HG03460 (cell line): ENCODE data around the gene AKAP9.
A peak's percentile ranks its signal among the peaks of the same experiment; 100 is the strongest.
"Not testable (repeated sequence)": the region's sequence is repeated elsewhere in the genome, so short reads cannot be mapped to it uniquely, and the experiment has no call there.

Source experiments
- ATAC-seq: cut with Tn5 transposase; IDR thresholded peaks from one replicate; pipeline ENCODE4 v1.9.1; 2021; ENCODE audit not compliant: unreplicated experiment

The AKAP9 gene

DNA sequence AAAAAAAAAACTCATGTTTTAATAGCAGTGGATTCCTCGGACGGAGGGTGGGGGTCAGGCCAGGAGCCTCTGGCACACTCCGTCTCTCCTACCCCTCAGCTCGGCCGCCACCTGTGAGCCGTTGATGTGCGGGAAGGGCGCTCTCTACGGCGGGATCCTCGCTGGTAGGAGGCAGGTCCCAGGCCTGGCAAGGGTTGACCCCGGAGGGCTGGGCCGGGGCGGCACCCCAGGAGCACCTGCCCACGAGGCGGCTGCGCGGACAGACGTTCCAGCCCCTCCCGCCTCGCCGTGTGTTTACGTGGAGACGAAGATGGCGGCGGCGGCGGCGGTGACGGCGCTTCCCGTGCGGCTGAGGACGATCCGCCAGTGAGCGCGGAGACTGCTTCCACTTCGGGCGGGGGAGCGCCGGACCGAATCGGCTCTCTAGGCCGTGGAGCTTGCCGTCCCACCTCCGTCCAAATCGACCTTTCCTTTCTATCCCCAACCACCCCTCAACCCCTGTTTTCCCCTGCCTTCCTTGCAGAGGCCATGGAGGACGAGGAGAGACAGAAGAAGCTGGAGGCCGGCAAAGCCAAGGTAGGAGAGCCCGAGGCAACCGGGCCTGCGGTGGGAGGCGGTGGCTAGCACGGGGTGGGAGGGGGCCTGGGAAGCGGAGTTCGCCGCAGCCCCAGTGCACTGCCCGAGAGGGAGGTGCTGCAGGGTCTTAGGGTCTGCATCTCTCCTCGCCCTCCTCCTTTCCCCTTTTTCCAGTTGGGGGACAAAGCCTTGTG lies at the start of gene AKAP9:
AKAP9 (plus strand) TSS at position 291 of the 770 bp plus-strand sequence; CDS start at position 529, 238 bp downstream.
- ATAC-seq: peak; percentile 92

DNA sequence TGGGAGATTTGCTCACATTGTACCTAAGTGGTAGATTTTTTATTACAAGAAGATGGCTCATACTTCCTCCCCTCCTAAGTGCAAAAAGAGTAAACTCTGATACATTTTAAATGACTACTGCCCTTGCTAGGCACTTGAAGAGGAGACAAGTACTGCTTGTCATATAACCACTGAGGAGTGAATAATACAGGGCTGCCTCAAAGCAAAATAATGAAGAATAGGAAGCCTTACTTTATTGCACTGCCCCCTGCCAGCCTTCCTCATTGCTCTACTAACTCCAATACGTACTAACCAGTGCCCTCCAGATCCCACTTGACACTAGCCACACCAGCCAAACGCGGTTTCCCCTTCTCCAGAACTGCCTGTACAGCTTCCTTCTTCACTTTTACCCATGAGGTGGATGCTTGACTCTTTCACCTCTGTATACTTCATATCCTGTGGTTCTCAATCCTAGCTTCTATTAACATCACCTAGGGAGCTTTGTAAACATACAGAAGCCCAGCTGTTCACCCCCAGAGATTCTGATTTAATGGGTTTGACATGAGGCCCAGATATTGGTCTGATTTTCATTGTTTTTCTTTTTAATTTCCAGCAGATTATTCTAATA lies 48.5 kb upstream of the AKAP9 start:
- no peak for ATAC-seq

DNA sequence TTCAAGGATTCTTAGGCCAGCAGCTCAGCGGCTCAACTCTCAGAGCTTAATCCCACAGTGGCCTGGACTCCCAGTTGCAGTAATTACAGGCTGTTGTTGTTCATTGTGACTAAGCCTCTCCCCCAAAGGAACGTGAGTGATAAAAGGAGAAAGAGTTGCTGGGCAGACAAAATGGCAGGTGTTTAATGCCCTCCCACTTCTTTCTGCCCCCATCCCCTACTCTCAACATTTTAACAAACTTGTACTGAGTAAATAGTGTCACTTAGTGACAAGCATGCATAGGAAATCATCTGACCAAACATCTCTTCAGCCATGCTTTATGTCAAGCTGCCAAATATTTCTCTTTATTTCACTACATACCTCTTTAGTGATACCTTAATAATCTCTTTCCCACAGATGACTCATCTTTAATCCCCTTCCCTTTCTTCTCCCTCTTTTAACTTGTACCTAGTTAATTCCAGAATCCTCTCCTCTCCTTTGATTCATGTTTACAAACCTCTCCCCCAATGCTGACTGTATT lies 47.8 kb upstream of the AKAP9 start:
- ATAC-seq: no peak

DNA sequence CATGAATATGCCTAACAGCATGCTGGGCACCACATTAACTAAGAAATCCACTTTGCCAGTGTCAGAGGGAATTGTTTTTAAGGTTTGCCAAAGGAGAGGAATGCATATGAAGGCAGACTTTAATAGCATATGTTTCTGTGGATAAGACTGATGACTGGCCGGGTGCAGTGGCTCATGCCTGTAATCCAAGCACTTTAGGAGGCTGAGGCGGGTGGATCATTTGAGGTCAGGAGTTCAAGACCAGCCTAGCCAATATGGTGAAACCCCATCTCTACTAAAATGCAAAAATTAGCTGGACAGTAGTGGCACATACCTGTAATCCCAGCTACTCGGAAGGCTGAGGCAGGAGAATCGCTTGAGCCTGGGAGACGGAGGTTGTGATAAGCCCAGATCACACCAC lies 47.0 kb upstream of the AKAP9 start:
- ATAC-seq: not testable (repeated sequence)

DNA sequence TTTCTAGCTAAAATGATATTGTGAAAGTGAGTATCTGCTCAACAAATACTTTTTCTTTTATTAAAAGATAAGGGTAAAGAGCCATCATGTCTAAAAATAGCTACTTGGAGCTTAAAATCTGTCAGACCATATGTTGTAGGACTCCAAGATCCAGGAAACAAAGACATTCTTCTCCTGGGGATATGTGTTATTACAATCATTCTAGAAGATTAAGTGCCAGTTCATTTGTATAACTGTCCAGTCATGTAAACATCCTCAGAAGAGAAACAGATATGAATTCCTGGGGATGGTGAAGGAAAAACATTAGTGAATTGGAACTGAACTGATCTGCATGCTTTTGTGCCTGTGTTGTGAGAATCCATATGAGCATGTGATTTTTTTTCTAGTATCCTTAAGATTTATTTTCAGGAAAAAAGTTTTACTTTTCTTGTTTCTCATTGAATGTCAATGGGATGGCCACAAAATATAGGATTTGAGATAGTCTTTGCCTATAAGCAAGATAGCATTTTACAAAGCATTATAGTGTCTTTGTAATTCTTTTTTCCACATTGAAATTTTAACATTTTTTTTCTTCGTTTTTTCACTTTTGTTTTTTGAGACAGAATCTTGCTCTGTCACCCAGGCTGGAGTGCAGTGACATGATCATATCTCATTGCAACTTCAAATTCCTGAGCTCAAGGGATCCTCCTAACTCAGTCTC lies 45.7 kb upstream of the AKAP9 start:
- no peak for ATAC-seq

DNA sequence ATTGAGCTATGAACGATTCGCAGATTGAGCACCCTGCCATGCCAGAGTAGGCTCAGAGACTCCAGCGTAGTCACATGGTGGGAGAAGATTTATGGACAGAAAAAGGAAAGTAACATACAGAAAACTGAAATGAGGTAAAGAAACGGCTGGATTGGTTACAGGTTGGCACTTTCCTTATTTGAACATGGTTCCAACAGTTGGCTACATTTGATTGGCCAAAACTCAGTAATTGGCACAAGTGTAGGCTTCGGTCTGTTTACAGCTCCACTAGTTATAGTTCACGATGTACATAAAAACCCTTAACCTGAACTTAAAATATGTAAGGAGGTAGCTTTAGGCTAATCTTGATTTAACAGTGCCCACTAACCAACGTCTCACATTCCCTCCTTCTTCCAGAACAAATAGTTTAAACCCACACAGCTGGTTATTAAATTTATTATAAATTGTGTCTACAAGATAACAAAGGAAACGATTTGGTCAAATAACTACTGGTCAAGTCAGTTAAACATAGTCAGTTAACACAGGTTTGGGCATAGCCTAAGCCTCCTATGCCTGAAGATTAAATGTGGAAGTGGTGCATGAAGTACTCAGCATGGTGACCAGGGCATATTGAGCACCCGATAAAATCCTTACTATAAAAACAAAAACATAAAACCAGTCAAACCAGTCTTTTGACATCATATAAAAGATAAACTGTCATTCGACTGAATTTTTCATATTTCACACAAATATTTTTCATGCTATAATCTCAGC lies 42.2 kb upstream of the AKAP9 start:
- no peak for ATAC-seq

GRCh38 chr7:91899563-91899962 lies 41.1 kb upstream of the AKAP9 start:
- ATAC-seq: no peak

DNA sequence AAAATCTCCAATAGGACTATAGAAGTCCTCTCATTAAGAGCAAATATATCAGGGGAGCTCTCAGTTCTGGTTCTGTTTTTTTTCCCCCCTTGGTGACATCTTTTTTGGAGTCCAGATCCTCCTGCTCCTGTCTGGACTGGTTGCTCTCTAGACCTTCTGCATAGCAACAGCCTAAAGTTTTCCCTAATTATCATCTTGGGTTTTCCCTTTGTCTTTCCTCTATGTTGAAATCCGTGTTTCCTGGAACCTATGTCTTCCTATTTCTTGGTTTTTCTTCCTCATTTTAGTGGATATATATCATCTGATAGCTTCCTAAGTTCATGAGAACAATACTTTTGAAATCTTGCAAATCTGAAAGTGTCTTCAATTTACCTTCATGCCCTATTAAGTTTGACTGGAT lies 30.5 kb upstream of the AKAP9 start:
- no peak for ATAC-seq

- ATAC-seq: no peak
Observed at GRCh38 chr7:91911121-91911520, 29.5 kb upstream of the AKAP9 start.

GRCh38 chr7:91912494-91912893 lies 28.2 kb upstream of the AKAP9 start:
- no peak for ATAC-seq

DNA sequence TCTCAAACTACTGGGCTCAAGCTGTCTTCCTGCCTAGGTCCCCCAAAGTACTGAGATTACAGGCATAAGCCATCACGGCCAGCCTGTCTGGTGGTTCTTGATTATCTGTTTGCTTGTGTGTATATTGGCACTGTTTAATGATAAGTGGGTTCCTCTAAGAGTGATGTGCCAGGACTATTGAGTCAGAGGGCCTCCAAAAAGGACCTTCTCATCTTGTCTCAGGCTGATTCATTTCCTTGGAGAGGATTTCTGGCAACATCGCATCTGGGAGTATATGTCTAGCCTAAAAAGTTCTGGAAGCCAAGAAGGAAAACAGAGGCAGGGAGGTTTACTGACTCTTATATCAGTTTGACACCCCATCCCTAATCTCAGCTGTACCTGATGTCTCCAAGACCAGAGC lies 27.1 kb upstream of the AKAP9 start:
- ATAC-seq: no peak

DNA sequence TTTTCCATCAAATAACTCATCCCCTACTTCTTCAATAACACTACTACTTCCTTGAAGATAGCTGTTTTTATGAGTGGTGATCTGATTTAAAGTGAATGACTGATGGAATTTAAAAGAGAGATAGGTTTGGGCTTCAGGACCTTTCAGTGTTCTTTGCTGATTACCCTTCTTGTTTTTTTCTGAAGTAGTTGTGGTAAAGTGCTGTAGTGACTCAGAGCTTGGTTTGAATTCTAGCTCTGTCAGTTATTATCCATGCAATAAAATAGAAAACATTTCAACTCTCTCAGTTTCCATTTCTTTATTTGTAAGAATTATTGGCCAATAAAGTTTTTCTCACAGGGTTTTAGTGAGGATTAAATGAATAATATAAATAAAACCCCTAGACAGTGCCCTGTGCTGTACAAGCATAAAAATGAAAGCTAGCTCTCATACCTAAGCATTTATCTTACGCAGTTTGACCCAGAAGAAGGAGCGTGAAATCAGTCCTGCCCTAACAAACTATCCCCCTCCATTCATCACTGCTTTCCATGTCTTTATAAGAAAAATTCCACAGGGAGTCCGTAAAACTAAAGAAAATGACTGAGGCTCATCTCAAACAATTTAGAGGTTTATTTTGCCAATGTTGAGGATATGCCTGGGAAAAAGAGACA lies 25.1 kb upstream of the AKAP9 start:
- ATAC-seq: no peak

DNA sequence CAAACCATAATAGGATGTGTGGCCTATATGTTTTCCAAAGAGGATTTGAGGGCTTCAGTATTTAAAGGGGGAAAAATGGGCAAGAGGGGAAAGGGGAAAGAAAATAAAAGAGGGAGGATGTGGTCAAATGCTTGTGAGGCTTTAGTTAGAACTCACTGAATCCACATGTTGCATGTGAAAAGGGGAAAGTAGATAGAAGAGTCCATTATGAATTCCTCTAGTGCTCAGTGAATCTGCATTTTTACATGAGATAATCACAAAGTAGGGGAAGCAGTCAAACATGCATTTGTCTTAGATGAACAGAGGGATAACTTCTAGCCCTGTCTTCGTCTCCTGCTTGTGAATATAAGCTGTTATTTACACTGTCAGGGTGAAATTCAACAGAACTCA lies 24.6 kb upstream of the AKAP9 start:
- ATAC-seq: no peak

DNA sequence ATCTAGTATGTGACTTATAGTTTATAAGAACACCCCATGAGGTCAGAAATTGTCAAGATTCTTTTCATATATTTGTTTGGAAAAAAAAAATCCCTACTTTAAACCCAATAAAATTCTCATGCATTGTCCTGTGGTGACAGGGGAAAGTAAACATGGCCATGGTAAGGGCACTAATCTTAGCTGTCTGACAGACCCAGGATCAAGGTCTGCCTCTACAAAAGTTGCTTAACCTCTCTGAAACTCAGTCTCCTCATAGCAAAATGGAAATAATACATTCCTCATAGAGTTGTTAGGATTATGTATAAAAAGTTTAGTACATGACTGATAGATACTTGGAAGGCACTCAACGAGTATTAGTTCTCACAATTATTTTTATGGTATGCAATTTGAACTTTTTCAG lies 22.3 kb upstream of the AKAP9 start:
- ATAC-seq: no peak

DNA sequence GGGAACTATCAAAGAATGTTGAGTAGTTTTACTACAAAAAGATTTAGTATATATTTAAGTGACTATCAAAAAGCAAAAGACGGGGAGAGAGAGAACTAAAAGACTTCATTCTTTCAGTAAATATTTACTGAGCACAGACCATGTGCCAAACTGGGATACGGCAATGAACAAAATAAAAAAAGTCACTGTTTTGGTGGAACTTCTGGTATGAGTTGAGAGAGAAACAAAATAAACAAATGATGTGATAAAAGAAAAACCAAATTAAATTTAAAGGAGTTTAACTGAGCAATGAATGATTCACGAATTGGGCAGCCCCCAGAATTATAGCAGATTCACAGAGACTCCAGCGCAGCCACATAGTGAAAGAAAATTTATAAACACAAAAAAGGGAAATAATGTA lies 17.8 kb upstream of the AKAP9 start:
- ATAC-seq: no peak

DNA sequence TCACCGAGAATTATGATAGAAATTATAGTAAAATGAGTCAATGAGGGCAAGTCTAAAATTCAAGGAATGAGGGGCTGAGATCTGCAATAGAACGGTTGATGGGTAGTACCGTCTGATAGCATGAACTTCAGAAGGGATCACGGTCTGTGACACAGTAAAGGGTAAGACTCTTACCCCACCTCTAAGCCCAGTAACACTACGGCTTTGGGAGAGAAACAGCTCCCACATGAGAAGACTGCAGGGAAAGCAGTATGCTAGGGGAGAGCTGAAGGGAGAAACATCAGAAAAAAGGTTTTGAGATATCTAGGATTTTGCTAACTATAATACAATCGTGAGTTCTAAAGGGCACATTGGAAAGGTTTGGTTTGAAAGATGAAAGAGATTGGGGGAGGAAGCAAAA lies 12.8 kb upstream of the AKAP9 start:
- no peak for ATAC-seq

DNA sequence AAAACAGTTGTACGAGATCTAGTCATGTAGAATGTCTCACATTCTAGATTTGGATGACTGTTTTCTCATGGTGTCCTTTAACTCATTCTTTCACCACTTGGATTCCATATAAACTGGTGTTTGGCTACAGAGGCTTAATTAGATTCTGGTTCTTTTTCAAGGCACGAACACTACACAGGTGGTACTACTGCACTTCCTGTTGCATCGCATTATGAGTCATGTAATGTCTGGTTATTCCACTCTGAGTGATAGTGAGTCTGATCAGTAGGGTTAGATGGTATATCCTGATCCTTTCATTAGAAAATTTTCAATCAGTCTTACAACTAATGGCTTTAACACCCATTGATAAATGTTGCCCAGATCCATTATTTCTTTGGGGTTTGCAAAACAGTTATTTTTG lies 11.2 kb upstream of the AKAP9 start:
- ATAC-seq: peak; percentile 56

DNA sequence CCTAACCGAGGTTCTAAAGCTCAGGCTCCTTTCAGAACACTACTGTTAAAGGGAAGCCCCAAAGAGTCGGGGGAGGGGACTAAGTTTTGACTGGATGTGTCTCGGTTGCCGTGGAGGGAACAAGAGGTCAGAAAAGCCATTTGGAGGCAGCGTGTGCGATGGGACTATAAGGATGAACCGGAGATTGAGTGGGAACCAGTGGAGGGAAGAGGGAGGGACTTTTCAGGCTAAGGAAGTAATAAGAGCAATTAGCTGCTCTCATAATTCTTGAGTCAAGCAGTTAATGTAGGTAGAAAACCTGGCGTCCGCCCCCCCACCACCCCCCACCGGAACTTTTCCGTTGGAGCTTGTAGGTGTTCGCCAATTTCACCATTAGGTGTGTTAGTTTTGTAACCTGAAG lies 491 bp upstream of the AKAP9 start:
- peak; percentile 21 for ATAC-seq

DNA sequence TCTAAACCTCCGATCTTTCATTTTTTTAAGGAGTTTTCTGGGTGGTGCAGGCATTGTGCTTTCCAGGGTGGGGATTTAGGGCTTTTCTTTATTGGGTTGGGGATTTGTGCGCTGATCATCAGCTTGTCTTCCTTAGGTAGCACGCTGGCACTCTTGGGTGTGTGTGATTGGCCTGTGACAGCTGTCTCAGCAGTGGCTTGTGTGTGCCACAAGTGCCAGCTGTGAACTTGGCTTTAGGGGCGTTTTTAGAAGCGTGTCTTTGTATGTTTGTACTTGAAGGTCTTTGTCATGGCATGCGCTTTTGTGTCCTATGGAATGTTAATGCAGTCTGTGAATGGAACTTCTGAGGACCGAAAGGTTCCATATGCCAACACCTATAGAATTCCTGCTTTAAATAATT lies 788 bp downstream of the AKAP9 start:
- no peak for ATAC-seq

GRCh38 chr7:91942312-91942711 lies 1.6 kb downstream of the AKAP9 start:
- no peak for ATAC-seq

DNA sequence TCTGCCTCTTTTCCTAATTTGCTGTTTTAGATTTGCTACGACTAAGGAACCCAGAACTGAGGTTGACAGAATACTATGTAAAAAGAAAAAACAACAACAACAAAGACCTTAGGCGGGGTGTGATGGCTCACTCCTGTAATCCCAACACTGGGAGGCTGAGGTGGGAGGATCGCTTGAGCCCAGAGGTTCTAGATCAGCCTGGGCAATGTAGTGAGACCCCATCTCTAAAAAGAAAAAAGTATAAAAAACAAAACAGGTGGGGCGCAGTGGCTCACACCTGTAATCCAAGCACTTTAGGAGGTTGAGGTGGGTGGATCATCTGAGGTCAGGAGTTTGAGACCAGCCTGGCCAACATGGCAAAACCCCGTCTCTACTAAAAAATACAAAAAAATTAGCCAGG lies 4.3 kb downstream of the AKAP9 start:
- not testable (repeated sequence) for ATAC-seq
